ENCODE results near the gene SEC24C. TPM values are rescaled to one million over a fixed set of nuclear protein-coding genes. Genes with fewer than 3 reads are reported as not detected.

SEC24C gene
- total and polyA plus RNA-seq, 2 of the 13 experiments (the other 11 are each of a cell fraction or from before 2014, with no cell fraction given) = 63.1 to 66.4 TPM

DNA sequence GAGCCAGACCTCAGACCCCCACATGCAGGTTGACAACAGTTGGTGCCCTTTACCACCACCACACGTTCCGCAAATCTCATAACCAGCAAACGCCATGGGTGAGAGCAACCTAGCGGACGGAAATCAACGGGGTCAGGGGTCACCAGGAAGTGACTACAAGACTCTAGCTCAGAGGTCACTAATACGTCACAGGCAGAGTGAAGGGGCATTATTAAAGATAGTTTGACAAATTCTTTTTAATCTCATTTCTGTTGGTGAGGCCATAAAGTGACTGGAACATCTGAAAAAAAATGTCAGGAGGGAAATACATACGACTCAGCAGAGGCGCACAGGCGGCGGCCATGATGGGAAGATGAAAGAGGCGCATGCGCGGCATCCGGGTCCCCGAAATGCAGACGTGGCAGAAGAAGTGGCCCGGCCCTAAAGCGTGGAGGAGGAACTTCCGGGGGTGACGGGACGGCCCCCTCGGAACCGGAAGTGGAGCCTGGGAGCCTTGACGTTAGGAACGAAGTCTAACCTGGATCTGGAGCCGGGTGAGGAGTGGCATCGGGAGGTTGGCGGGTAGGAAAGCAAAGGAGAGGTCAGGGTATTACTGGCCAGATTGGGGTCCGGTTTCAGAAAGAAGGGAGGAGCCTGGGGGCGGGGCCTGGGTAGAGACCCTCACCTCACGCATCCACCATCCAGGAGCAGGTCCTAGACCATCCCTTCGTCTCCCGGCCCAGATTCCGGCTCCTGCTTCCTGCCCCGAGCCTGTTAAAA, at the start of gene SEC24C (continued):
- TF ChIP-seq, protein P1, sequence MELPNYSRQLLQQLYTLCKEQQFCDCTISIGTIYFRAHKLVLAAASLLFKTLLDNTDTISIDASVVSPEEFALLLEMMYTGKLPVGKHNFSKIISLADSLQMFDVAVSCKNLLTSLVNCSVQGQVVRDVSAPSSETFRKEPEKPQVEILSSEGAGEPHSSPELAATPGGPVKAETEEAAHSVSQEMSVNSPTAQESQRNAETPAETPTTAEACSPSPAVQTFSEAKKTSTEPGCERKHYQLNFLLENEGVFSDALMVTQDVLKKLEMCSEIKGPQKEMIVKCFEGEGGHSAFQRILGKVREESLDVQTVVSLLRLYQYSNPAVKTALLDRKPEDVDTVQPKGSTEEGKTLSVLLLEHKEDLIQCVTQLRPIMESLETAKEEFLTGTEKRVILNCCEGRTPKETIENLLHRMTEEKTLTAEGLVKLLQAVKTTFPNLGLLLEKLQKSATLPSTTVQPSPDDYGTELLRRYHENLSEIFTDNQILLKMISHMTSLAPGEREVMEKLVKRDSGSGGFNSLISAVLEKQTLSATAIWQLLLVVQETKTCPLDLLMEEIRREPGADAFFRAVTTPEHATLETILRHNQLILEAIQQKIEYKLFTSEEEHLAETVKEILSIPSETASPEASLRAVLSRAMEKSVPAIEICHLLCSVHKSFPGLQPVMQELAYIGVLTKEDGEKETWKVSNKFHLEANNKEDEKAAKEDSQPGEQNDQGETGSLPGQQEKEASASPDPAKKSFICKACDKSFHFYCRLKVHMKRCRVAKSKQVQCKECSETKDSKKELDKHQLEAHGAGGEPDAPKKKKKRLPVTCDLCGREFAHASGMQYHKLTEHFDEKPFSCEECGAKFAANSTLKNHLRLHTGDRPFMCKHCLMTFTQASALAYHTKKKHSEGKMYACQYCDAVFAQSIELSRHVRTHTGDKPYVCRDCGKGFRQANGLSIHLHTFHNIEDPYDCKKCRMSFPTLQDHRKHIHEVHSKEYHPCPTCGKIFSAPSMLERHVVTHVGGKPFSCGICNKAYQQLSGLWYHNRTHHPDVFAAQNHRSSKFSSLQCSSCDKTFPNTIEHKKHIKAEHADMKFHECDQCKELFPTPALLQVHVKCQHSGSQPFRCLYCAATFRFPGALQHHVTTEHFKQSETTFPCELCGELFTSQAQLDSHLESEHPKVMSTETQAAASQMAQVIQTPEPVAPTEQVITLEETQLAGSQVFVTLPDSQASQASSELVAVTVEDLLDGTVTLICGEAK (IDR thresholded peaks at IDR 0.05) = peak; percentile 94
- TF ChIP-seq, protein P1 (CRISPR knock-in tag; IDR thresholded peaks at IDR 0.05) = no peak
- peak; percentile 73; the same call in 1 of the 2 replicates for TF ChIP-seq ZNF607 (CRISPR knock-in tag; IDR thresholded peaks at IDR 0.05; ENCODE audit: borderline replicate concordance)
- TF ChIP-seq IRF9 (CRISPR knock-in tag; IDR thresholded peaks at IDR 0.05; ENCODE audit: borderline replicate concordance) = peak; percentile 93; the same call in 1 of the 2 replicates
- TF ChIP-seq AGO2 (optimal IDR thresholded peaks at IDR 0.05; ENCODE audit: low read depth, low read length) = peak; percentile 31
- peak; percentile 34; the same call in 1 of the 2 replicates for TF ChIP-seq ATF2 (CRISPR knock-in tag; IDR thresholded peaks at IDR 0.05)
- TF ChIP-seq AKAP8 (CRISPR knock-in tag; IDR thresholded peaks at IDR 0.05) = peak; percentile 36; the same call in 1 of the 2 replicates
- peak; percentile 88 for TF ChIP-seq PHF20 (CRISPR knock-in tag; IDR thresholded peaks at IDR 0.05)
- TF ChIP-seq ZNF333 (CRISPR knock-in tag; IDR thresholded peaks at IDR 0.05; ENCODE audit: borderline replicate concordance) = peak; percentile 80
- TF ChIP-seq ZFP82 (CRISPR knock-in tag; IDR thresholded peaks at IDR 0.05; ENCODE audit: borderline replicate concordance) = peak; percentile 59; the same call in 1 of the 2 replicates
- TF ChIP-seq ZNF205 (CRISPR knock-in tag; IDR thresholded peaks at IDR 0.05) = peak; percentile 22; the same call in 1 of the 2 replicates
- 0 out of 2 replicates have a peak, but pooled peaks have one; percentile 23 for TF ChIP-seq ZBTB38 (CRISPR knock-in tag; IDR thresholded peaks at IDR 0.05)
- TF ChIP-seq ZNF605 (CRISPR knock-in tag; IDR thresholded peaks at IDR 0.05) = peak; percentile 52; the same call in 1 of the 2 replicates
- no peak for TF ChIP-seq ZNF616 (CRISPR knock-in tag; IDR thresholded peaks at IDR 0.05; ENCODE audit: low read depth)
- peak; percentile 23; the same call in 1 of the 2 replicates for TF ChIP-seq ZBTB26 (CRISPR knock-in tag; IDR thresholded peaks at IDR 0.05; ENCODE audit: borderline replicate concordance)

Data from HepG2 (cell line).